NCI-H1092 (cell line): ENCODE data around the gene ZDHHC17.
A peak's percentile ranks its signal among the peaks of the same experiment; 100 is the strongest.

ENCODE experiments used
- DNase-seq: peaks from one replicate; lab custom pipeline; 2025; lab: John Stamatoyannopoulos, UW

ZDHHC17 gene

GRCh38 chr12:76878099-76878898 lies 114.4 kb downstream of the ZDHHC17 start:
- no peak for DNase-seq

GRCh38 chr12:76878899-76879709 lies 115.2 kb downstream of the ZDHHC17 start, which contains the start of gene CSRP2:
Gene CSRP2, minus strand, starts transcription at chr12:76879019. Its CDS starts 12,759 bp downstream, at chr12:76866260.
- peak; percentile 67 for DNase-seq

- DNase-seq: no peak
Measured at GRCh38 chr12:76879710-76880518, 116.0 kb downstream of the ZDHHC17 start.

- no peak for DNase-seq
Measured at GRCh38 chr12:76880519-76881023, 116.7 kb downstream of the ZDHHC17 start.

GRCh38 chr12:76881142-76881541 lies 117.2 kb downstream of the ZDHHC17 start:
- DNase-seq: no peak

- no peak for DNase-seq
Measured at GRCh38 chr12:76882367-76882766, 118.5 kb downstream of the ZDHHC17 start.

- DNase-seq: no peak
Measured at GRCh38 chr12:76883151-76883550, 119.2 kb downstream of the ZDHHC17 start.

- no peak for DNase-seq
Measured at GRCh38 chr12:76883811-76884210, 119.9 kb downstream of the ZDHHC17 start.

- DNase-seq: no peak
Measured at GRCh38 chr12:76888775-76889174, 124.9 kb downstream of the ZDHHC17 start.

- DNase-seq: no peak
Measured at GRCh38 chr12:76890151-76891143, 126.5 kb downstream of the ZDHHC17 start.

- no peak for DNase-seq
Measured at GRCh38 chr12:76891609-76892008, 127.7 kb downstream of the ZDHHC17 start.

- DNase-seq: no peak
Measured at GRCh38 chr12:76895796-76896195, 131.9 kb downstream of the ZDHHC17 start.

GRCh38 chr12:76896274-76896673 lies 132.4 kb downstream of the ZDHHC17 start:
- DNase-seq: no peak

GRCh38 chr12:76898442-76898841 lies 134.5 kb downstream of the ZDHHC17 start:
- no peak for DNase-seq

GRCh38 chr12:76899522-76899921 lies 135.6 kb downstream of the ZDHHC17 start:
- DNase-seq: no peak

GRCh38 chr12:76901628-76902380 lies 137.9 kb downstream of the ZDHHC17 start:
- DNase-seq: no peak
